ENCODE measurements around the gene METTL8.

The METTL8 gene

DNA sequence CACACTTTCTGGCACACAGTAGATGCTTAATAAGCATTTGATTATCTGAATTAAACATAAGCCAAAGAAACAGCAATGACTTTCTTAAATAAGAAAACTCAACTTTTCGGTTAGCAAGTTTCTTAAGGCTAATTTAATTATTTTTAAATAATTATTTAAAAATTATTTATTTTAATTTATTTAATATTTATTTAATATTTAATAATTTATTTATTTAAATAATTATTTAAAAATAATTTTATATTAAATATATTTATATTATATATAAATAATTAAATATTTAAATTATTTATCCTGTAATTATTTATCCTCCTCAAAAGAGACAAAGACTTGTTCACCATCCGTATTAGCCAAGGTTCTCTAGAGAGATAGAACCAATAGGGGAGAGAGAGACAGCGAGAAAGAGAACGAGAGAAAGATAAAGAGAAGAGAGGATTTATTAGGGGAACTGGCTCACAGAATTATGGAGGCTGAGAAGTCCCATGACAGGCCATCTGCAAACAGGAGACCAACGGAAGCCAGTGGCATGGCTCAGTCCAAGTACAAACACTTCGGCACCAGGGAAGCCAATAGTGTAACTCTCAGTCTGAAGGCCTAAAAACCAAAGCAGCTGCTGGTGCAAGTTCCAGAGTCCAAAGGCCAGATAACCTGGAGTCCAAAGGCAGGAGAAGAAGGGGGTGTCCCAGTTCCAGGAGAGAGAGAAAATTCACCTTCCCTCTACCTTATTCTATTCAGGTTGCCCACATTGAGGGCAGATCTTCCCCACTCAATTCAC, 125.3 kb downstream of the METTL8 start:
- DNase-seq, result no peak

DNA sequence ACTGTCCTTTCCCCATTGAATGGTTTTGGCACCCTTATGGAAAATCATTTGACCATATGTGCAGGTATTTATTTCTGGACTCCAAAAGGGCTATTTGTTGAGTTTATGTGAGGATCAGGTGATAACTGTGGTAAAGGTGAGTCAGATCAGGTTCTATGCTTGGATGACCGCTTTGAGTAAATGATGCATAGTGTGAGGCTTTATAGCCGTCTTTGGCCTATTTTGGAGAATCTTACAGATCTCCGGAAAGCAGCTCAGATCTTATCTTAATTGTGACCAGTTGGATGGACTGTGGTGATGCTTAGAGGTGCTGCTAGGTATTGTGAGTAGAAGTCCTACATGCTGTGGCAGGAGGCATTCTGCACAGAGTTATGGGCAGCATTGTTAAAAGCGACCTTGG, 126.2 kb downstream of the METTL8 start:
- no peak for DNase-seq

DNA sequence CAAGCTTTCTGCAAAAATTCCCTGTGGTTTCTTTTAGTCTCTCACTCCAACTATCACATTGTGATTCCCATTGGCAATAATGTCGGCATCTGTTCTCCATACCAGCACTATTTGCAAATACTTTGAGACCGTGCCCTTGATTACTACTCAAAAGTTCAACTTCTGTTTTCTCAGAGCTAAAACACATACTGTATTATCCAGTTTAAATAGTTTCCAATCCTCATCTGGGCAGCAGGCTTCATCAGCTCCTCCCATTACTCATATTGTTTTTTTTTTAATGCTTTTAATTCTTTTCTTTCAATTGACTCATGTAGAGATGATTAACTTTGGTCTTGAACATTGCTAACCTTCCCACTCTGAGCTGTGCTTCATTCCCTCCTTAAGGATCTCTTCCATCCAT, 135.8 kb downstream of the METTL8 start:
- no peak for DNase-seq

DNA sequence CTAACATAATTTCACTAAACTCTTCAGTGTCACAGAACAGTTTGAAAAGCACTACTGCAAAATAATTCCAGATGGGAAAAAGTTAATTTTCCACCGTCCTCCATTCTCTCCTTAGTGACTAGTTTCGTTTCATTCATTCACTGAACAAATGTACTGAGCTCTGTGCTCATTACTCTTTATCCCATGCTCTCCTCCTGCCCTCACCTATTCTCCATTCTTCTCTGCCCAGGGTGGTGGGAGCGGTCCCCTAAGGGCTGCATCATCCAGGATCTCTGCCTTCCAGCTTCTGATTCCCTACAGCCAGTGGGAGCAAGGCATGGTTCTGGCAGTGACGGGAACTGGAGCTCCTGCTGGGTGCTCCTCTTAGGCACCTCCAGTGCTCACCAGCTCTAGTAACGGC, 139.2 kb downstream of the METTL8 start:
- no peak for DNase-seq

DNA sequence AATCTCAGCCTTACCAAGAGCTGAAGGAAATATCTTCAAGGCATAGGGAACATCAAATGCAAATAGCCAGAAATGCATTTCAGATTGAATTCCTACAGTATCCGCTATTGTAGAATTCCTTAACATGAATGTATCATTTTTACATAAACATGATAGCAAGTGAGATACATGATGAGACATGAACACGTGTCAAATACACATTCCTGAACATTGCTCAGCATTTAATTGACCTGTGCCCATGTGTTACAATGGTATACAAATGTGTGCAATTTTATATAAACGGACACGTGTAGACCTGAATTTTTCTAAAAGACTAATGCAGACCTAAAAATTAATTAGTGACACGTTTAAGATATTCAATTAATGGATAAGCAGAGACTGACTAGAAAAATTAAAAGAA, 140.1 kb downstream of the METTL8 start:
- no peak for DNase-seq

DNA sequence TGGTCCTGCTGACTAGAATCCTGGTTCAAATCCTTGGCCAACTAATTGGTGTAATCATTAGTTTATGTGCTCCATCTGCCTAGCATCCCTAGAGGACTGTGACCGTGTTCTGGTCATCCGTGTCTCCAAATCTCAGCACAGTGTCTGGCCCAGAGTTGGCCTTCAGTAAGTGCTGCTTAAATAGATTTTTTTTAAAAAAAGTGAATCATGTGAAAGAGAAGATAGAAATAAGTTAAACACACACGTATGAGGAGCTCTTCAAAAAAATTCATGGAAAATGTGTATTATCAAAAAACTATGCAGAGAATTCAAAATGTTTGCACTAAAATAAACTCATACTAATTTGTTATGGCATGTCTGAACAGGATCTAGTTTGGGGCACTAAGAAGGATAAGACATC, 143.8 kb downstream of the METTL8 start:
- no peak for DNase-seq

DNA sequence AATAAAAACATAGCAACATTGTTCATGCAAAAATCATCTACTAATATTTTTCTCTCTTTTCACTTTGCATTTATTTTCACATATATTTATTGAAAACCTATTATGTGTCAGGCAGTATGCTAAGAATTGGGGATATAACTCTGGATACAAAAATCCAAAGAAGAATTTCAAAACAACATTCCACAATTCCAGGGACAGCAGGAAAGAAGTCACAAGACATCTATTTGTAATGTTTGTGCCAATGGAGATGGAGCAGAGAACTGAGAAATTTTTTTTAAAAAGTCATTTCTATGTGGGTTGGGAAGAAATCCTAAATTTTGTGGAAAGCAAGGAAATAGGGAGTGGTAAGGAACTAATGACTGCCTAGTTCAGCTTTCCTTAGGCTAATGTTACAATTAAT, 144.5 kb downstream of the METTL8 start:
- DNase-seq, result no peak

DNA sequence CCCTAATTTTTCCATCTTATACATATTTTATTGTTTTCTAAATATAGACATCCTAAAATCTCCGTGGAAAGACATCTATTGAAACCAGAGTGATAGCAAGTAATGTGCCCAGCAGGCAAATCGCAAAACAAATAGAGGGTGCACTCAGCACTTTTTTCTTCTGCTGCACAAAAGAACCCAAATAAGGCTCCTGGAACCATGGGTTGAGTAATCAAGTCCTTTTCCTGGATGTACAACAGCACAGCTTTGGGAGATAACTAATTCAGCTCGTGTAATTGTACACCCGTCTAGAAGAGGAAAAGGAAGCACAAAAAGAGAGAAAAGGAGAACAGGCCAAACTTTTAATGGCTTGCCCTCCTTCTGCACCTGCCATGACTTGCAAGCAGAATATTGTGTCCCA, 146.2 kb downstream of the METTL8 start:
- no peak for DNase-seq

DNA sequence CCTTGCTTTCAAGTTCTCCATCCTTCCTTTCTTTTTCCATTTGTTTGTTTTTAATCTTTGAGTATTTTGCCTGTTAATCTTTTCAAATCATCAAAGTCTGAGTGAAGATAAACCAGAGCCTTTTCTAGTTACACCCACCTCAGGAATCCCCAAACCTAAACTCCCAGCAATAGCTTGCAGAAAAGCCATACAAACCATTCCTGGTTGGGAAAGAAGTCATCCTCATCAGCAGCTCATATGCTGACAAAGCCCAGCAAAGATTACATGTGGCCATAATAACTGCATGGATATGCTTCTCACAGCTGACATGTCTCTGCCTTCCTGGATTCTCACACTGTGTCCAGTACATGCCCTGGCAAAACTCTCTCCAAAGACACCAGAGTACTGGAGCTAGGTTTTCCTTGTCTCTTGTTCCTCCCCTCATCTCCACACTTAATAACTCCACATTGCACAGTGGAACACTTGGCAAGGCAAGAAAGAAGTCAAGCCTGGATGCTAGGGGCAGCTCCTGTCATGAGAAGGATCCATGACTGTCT, 146.7 kb downstream of the METTL8 start:
- no peak for DNase-seq

DNA sequence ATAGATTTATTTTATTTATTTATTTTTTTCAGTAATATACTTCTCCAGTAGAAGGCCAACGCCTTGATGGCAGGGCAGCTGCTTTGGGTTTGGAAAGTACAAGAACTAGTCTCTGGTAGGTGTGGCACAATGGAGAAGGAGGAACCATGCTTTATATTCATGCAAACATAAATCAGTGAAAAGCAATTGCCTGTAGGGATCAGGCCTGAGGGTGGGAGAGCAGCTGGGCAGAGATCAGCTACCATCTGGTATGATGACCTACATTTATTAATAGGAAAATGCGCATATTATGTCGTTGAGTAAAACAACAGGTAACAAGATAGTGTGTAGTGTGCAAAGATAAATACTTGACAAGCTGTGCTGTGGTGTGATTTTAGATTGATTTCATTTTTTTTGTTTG, 152.7 kb downstream of the METTL8 start:
- no peak for DNase-seq

DNA sequence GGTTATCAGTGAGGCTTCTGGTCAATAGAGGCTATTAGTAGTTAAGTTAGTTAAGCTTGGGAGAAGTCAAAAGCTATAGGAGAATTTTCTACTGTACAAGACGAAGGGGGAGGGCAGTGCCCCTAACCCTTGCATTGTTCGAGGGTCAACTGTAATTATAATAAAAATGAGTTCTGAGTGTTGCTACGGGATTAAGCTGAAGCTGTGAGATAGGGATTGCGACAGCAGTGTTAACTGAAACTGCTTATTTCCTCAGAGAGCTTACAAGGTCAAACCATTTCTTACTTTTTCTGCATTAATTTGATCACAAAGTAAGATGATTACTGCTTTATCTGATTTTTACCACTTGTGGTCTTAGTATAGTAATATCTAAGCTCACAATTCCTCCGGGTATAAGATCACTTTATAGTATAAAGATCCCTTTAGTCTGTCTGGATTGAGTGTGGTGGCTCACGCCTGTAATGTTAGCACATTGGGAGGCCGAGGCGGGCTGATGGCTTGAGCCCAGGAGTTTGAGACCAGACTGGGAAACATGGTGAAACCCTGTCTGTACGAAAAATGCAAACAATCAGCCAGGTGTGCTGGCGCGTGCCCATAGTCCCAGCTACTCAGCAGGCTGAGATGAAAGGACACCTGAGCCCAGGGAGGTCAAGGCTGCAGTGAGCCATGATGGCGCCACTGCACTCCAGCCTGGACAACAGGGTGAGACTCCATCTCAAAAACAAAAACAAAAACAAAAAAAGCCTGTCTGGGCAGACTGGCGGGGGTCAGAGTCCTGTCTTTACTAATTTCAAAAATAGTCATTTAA, 153.6 kb downstream of the METTL8 start:
- DNase-seq, result no peak

DNA sequence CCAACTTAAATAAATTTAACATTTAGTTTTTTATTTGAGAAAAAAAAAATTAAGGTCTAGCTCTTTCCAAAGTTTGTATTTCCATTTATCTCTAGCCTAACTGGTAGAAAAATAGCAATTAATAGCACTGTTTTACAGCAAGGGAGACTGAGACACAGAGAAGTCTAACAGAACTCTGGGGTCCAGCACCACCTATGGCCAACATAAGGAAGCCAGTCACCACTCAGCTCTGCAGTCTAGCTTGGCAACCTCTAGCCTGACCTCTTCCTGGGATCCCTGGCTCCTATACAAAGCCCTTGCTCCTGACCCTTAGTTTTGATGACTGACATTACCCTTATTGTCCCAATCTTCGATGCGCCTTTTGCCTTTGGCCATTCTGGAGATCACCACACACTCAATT, 159.0 kb downstream of the METTL8 start:
- DNase-seq, result no peak

DNA sequence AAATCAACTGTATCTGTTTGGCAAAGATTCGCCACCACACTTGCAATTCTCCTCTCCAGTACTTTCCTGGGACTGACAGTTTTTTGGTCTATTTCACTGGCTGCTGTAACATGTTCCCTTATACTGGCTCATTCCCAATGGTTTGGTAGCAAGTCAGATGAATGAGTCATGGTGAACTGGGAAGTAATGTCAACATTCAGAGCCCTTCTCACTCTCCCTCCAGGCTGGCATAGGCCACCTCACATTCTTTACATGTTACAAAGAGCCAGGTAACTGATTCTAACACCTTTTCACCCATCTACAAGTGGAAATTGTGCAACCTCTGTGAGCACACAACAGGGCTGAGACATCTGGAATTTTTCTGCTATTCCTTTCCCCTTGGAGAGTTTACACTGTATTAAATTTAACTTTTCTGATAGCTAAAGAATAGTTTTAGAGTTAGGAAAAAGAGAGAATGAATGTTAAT, 161.8 kb downstream of the METTL8 start:
- DNase-seq, result no peak

DNA sequence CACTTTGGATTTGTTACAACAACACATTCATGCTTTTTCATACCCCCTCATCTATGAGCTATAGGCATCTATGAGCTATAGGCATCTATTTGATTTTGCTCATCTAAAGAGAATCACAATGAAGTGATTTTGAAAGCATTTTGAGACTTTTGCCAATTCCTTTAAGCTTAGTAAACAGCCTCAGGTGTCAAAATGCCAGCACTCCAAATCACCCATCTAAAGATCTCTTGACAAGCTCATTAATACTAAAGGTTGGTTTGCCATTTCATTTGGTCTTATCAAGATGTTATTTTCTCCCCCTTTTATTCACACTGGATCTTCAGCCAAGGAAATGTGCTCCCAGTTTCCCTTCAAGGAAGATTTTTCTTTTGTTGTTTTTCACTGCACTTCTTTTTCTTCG, 162.4 kb downstream of the METTL8 start:
- DNase-seq, result no peak

DNA sequence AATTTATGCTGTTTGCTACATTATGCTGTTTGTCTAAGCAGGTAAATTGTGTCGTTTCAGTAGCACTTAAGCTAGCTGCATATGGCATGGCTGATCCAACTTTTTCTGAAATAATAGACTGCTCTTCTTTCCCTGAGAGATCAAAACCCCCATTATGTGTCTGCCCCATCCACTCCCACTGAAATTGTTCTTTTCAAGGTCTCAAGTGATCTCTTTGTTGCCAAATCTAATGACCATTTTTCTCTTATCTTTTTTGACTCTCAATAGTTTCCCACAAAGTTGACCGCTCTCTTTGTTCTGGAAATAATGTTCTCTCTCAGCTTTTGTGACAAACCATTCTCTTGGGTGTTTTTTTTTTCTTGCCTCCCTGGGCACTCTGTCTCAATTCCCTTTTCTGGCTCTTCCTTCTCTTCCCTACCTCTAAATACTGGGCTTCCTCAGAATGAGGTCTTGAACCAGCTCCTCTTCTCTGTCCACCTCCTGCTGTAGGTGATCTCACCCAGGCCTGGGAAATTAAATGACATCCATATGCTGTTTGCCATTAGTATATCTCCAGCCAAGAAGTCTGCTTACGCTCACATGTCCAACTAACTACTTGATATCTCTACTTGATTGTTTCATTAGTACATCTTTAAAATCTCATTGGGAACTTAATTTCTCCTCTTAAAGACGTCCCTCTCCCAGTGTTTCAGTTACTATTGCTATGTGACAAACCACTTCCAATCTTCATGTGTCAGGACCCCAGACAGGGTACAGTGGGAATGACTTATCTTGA, 165.7 kb downstream of the METTL8 start:
- DNase-seq, result no peak

All from CD4-positive, alpha-beta T cell treated with Interleukin-6 for 4 hours (primary cell).